HG03520 (cell line): ENCODE measurements around the gene RPTOR.

Experiments used
- ATAC-seq: cut with Tn5 transposase; IDR thresholded peaks from one replicate; pipeline ENCODE4 v1.9.1; 2021; ENCODE audit warnings: mild to moderate bottlenecking, moderate library complexity; ENCODE audit not compliant: unreplicated experiment

Gene RPTOR

DNA sequence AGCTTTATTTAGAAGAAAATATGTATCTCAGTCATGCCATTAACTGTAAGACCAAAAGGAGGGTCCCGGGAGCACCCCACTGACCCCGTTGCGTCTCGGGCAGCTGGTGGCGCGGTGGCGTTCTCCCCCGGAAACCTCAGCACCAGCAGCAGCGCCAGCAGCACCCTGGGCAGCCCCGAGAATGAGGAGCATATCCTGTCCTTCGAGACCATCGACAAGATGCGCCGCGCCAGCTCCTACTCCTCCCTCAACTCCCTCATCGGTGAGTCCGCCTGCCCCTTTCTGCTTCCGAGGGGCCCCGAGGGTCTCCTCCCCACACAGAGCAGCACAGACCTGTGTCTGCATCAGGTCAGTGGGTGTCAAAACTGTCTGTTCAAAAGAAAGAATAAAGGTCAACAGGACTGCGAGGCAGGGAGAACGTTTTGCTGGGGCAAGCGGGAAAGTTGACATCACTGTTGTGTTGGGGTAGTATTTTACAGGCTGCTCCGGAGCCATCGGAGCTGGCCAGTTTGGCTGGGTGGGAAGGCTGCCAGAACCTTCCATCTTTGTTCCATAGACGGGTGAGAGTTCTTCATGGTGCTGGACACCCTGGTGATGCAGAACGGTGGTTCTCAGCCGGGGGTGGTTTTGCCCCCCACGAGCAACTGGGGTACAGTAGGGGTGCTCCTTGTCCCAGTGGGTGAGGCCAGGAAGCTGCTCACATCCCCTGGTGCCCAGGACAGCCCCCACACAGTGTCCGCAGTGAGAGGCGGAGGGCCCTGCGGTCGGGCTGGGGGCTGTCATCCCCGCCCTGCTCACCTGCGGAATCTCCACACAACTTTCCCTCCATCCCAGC, 349.2 kb downstream of the RPTOR start:
- no peak for ATAC-seq

DNA sequence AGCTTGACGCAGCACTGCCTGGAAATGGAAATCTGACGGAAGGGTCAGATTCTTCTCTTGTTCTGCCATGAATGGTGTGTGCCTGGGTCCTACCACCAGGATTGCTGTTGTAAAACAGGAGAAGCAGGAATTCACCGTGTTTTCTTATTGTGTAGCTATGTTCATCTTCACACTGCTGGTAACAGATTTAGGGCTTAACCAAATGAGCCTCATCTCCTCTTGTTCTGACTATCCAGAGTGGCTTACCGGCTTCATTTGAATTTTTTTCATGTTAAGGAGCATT, 349.7 kb downstream of the RPTOR start:
- no peak for ATAC-seq

DNA sequence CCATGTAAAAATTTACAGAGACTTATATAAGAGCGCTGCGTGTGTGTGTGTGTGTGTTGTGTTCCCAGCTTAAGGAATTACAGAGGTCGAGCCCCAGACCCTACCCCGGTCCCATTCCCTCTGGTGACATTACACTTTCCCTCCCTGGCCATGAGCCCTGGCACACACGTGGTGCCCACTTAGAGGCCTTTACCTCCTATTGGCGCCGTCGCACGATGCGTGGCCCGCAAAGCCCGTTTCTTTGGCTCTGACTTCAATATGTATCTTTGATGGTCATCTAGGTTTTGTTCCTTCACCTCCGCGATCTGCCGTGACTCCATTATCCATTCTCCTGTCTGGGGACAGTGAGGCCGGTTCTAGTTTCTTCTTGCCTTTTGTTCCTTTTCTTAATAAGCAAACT, 350.1 kb downstream of the RPTOR start:
- no peak for ATAC-seq

- no peak for ATAC-seq
These were observed 350.7 kb downstream of the RPTOR start for GRCh38 chr17:80895366-80895765.

DNA sequence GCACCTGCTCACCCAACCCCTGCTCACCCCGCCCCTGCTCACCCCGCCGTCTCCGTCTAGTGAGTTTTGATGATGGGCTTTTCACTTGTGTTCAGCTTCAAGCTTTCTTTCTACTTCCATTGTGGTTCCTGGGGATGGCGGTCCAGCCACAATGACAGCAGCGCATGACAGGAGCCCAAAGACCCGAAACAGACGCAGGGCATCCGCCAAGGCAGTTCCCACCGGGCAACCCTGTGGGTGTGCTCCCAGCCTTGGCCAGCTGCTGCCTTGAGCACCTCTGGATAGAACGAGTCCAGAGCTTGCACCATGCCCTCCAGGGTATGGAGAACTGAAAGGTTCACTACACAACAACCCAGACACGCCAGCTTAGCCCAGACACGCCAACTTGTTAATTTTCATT, 354.1 kb downstream of the RPTOR start:
- ATAC-seq = no peak

- no peak for ATAC-seq
These were observed 355.0 kb downstream of the RPTOR start for GRCh38 chr17:80899402-80900268.

DNA sequence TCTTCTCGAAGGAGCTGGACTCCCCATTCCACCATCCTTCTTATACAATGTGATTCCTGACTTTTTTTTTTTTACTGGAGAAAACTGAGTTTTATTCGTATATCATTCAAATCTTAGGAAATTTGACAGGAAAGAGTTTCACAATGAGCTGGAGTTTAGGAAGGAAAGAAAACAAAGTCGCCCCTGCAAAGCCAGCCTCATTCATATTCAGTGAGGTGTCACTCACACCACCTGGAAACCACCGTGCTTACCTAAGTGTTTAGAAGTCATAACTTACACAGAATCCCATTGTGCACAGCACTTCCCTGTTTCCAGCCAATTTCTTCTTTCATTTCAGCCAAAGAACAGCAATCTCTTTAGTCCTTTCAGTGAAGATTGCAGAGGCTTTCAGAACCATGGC, 356.7 kb downstream of the RPTOR start:
- no peak for ATAC-seq

DNA sequence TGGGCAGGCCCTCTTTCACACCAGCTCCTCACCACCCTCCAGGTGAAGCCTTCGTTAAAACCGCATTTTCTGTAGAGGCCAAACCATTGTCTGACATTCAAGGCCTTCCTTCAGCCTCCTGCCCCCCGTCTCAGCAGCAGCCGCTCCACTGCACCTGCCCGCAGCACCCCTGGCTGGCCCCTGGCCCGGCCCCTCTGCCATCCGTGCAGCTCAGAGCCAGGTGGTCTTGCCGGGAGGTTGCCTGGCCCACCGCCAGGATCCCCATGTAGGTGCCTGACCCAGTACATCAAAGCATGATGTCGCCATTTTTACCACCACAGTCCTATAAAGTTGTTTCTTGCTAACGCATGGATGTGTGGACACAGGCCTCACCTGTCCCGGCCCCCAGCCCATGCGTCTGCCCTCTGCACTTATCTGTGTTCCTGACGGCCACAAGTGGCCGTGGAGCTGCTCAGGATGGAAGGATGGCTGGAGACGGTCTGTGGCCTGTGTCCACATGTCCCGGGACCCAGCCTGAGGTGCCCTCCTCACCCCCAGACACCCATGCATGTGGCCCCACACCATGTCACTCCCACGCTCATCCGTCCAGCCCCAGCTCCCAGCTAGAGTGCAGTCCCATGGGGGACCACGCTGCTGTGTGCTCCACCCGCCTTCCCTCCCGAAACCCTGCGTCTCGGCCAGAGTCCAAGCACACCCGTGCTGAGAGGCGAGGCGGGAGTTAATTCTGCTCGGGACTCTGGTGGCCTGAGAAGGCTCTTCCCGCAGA, 357.7 kb downstream of the RPTOR start:
- ATAC-seq = no peak

- no peak for ATAC-seq
These were observed 358.4 kb downstream of the RPTOR start for GRCh38 chr17:80902963-80903611.

- no peak for ATAC-seq
These were observed 359.6 kb downstream of the RPTOR start for GRCh38 chr17:80904036-80904753.

DNA sequence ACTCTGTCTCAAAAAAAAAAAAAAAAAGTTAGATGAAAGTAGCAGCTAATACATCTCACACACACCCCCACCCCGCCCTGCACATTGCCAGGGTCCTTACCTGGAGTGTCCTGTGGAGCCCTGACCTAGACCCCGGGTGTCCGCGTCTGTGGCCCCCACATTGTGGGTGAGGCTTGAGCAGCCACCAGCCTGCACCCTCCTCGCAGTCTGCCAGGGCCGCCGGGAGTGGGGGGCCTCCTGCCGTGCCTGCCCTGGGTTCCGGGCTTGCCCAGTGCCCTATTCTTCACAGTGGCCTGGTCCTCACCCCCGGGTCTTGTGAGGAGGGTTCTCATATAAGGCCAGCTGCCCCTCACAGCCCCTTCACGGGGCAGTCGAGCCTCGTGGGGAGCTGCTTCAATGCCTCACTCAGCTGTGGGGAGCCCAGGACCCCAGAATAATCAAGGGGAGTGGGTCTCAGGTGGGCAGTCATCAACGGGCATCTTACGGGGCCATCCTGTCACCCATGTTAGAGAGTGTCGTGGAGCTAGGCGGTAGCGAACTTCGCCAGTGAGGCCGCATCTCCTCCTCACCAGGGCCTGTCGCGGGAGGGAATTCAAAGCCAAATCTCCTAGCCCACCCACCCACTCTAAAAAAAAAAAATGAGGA, 361.1 kb downstream of the RPTOR start:
- no peak for ATAC-seq

DNA sequence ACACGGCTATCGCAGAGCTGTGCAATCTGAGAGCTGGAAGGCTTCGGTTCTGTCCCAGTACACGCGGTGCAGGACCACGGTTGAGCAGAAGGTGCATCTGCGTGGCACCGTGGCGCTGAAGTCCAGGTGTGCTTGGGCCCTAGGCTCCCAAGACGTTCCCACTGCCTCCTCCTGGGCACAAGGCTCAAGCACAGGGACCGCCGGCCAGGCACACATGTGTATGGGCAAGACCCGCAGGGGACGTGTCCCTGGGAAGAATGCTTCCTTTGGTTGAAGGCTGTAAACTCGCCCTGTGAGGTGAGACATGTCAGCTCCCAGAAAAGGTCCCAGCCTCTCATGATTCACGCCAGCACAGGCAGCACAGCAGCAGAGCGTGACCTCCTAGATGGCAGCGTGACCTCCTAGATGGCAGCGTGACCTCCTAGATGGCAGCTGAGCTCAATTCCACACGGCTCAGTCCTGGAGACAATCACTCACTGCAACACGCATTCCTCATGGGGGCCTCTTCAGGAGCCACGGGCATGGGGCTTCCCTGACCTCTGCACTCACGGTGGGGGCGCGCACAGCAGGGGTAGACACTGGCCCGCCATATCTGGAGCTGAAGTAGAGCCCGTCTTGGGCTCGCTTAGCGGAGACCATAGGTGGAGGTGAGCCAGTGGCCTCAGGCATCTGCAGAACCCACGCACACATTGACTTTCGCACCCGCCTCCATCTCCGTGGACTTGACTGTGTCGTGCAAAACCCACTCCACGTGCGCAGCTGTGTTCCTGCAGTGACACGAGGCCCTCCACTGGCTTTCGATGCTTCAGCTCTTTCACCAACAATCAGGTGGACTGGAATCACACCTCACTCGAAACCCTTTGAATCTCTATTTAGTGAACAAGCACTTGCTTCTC, 362.0 kb downstream of the RPTOR start:
- no peak for ATAC-seq

- ATAC-seq = no peak
These were observed 362.6 kb downstream of the RPTOR start for GRCh38 chr17:80907281-80907680.

DNA sequence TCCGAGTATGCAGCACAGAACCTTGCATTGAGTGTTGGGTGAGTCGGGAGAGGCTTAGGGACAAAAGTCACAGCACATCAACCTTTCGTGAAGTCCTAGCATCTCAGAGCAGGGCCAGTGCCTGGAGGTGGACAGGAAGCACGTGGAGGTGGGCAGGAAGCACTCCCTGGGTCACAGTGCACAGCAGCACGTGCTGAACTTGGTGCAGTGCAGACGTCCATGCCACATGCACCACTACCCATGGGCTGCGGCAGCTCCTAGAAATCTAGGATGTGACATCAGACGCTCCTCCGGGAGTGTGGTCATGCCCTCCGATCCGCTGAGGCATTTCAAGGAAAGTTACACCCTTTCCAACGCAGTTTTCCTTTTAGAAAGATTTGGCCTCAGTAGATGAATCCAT, 363.6 kb downstream of the RPTOR start:
- no peak for ATAC-seq

DNA sequence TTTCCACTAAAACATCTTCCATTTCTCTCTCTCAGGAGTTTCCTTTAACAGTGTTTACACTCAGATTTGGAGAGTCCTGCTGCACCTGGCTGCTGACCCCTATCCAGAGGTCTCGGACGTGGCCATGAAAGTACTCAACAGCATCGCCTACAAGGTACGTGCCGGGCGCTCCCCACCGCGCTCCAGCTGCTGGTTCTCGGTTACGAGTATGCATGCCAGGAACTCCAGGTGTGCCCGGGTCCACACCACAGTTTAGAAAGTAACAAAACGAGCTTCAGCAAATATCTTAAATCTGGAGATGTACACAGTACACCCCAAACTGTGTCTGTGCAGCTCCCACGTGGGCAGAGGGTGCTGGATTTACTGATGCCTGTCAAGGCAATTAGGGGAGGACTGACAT, 364.1 kb downstream of the RPTOR start:
- no peak for ATAC-seq

GRCh38 chr17:80909635-80910034, 365.0 kb downstream of the RPTOR start:
- no peak for ATAC-seq

GRCh38 chr17:80910043-80910442, 365.4 kb downstream of the RPTOR start:
- no peak for ATAC-seq

- ATAC-seq = no peak
These were observed 367.8 kb downstream of the RPTOR start for GRCh38 chr17:80912476-80912875.
